HCT116 (cell line): ENCODE results near the gene CDH23. TPM values are rescaled to one million over a fixed set of nuclear protein-coding genes. Genes with fewer than 3 reads are reported as not detected.

Experiments
- ATAC-seq: fragments of 200-7000 bp; cut with Tn5 transposase; 2 replicates; pipeline ENCODE4 v1.9.1; 2020; ENCODE audit warnings: mild to moderate bottlenecking, moderate library complexity
- BruUV-seq: library from RNA; stranded (reverse); fragments of 400-500 nt; replicated peaks from 2 replicates; lab custom pipeline; 2021; lab: Mats Ljungman, UMichigan
- CTCF ChIA-PET: fragments of 300-600 bp; sonication (Branson Sonifier 250); formaldehyde crosslinking; loops from one replicate; lab custom pipeline; 2021; ENCODE audit warnings: antibody characterized with exemption; lab: Charles Lee
- POLR2A ChIA-PET: fragments of 300-600, 350-600 bp; sonication (Branson Sonifier 250); formaldehyde crosslinking; loops from one replicate; lab custom pipeline; 2021; ENCODE audit warnings: antibody characterized with exemption; lab: Charles Lee
- RAD21 ChIA-PET, 2 experiments: fragments of 300-600 bp; sonication (Branson Sonifier 250); formaldehyde crosslinking; loops; one replicate each; lab custom pipeline; 2023; ENCODE audit warnings: low total read pairs in 2 of 2; ENCODE audit not compliant: uncharacterized antibody in 2 of 2, unreplicated experiment in 2 of 2, low non-redundant PET in 1 of 2; lab: Charles Lee
- DNase-seq: peaks from one replicate; pipeline ENCODE4 v3.0.0-alpha.2; 2010; ENCODE audit warnings: low read depth, low spot score
- H2AFZ ChIP-seq: fragments of 200-600 bp; shearing (Covaris generic), sonication (generic); 2 replicates; pipeline ENCODE4 v1.6.1; 2017; ENCODE audit warnings: low read depth, mixed run types, mixed read lengths, antibody characterized with exemption, low read length; ENCODE audit not compliant: poor library complexity, severe bottlenecking
- H3K27ac ChIP-seq: 2 replicates; pipeline ENCODE4 v1.5.1; 2012; ENCODE audit warnings: low read depth, low read length
- H3K27me3 ChIP-seq: fragments of 200-600 bp; sonication (generic); 2 replicates; pipeline ENCODE4 v1.6.1; 2016; ENCODE audit warnings: mixed run types, low read length, mixed read lengths; ENCODE audit not compliant: insufficient read depth
- H3K36me3 ChIP-seq, 2 experiments: fragments of 200-500 bp in 1 of 2; fragments of 200-600 bp in 1 of 2; sonication (Bioruptor generic) in 1 of 2; sonication (generic) in 1 of 2; 2 replicates each; pipeline versions ENCODE4 v1.5.1 to v1.6.1; 2014 to 2016; ENCODE audit warnings: low read length in 2 of 2, inconsistent platforms in 1 of 2, mixed read lengths in 1 of 2, mixed run types in 1 of 2; ENCODE audit not compliant: insufficient read depth in 2 of 2, control insufficient read depth in 1 of 2
- H3K4me1 ChIP-seq, 2 experiments: fragments of 200-600 bp in 1 of 2; sonication (generic) in 1 of 2; 2 replicates each; pipeline versions ENCODE4 v1.5.1 to v1.6.1; 2012 to 2017; ENCODE audit warnings: low read length in 2 of 2, inconsistent platforms in 1 of 2, mild to moderate bottlenecking in 1 of 2, mixed read lengths in 1 of 2, mixed run types in 1 of 2, moderate library complexity in 1 of 2; ENCODE audit not compliant: insufficient read depth in 2 of 2, control insufficient read depth in 1 of 2
- H3K4me2 ChIP-seq: fragments of 200-600 bp; sonication (generic); 2 replicates; pipeline ENCODE4 v1.6.1; 2017; ENCODE audit warnings: mixed run types, low read length, mixed read lengths
- H3K4me3 ChIP-seq, 2 experiments: fragments of 200-600 bp in 1 of 2; sonication (generic) in 1 of 2; replicated peaks in 1 of 2; 2 replicates each; pipeline ENCODE4 v1.5.1; 2011 to 2016; ENCODE audit warnings: low read length in 2 of 2, control low read depth in 1 of 2, low read depth in 1 of 2, mild to moderate bottlenecking in 1 of 2, mixed read lengths in 1 of 2, mixed run types in 1 of 2
- H3K79me2 ChIP-seq: fragments of 200-600 bp; sonication (generic); 2 replicates; pipeline ENCODE4 v1.6.1; 2017; ENCODE audit warnings: mild to moderate bottlenecking, mixed run types, low read length, moderate library complexity, mixed read lengths; ENCODE audit not compliant: insufficient read depth
- H3K9ac ChIP-seq: fragments of 200-600 bp; sonication (generic); 2 replicates; pipeline ENCODE4 v1.6.1; 2016; ENCODE audit warnings: low read length, mixed read lengths
- H3K9me2 ChIP-seq: fragments of 200-600 bp; sonication (generic), shearing (Covaris generic); 2 replicates; pipeline ENCODE4 v1.6.1; 2017; ENCODE audit warnings: mixed run types, mild to moderate bottlenecking, moderate library complexity; ENCODE audit not compliant: insufficient read depth
- H3K9me3 ChIP-seq, 2 experiments: fragments of 200-500 bp in 1 of 2; fragments of 200-600 bp in 1 of 2; sonication (Bioruptor generic) in 1 of 2; sonication (generic) in 1 of 2; 2 replicates each; pipeline ENCODE4 v1.6.1; 2014 to 2017; ENCODE audit warnings: low read length in 2 of 2, mixed read lengths in 2 of 2, inconsistent platforms in 1 of 2, low read depth in 1 of 2, mild to moderate bottlenecking in 1 of 2, mixed run types in 1 of 2, moderate library complexity in 1 of 2; ENCODE audit not compliant: control insufficient read depth in 1 of 2, insufficient read depth in 1 of 2
- H4K20me1 ChIP-seq: fragments of 200-600 bp; sonication (generic), shearing (Covaris generic); 2 replicates; pipeline ENCODE4 v1.6.1; 2017; ENCODE audit warnings: mixed run types, mild to moderate bottlenecking, moderate library complexity; ENCODE audit not compliant: insufficient read depth
- CEBPB ChIP-seq: IDR thresholded peaks from 2 replicates; pipeline ENCODE4 v1.6.1; 2012; ENCODE audit warnings: low read depth
- CTCF ChIP-seq, 3 experiments: fragments of 200-600 bp in 1 of 3; sonication (generic) in 1 of 3; IDR thresholded peaks in 2 of 3; conservative IDR thresholded peaks in 1 of 3; 2 replicates each; pipeline ENCODE4 v1.5.1; 2012 to 2017; ENCODE audit warnings: low read depth in 2 of 3, low read length in 2 of 3, antibody characterized with exemption in 1 of 3, borderline replicate concordance in 1 of 3, control low read depth in 1 of 3, mild to moderate bottlenecking in 1 of 3, mixed read lengths in 1 of 3, mixed run types in 1 of 3, moderate library complexity in 1 of 3; ENCODE audit not compliant: insufficient read depth in 1 of 3
- EGR1 ChIP-seq: IDR thresholded peaks from 2 replicates; pipeline ENCODE4 v1.6.1; 2012; ENCODE audit warnings: low read depth
- ELF1 ChIP-seq: IDR thresholded peaks from 2 replicates; pipeline ENCODE4 v1.6.1; 2012; ENCODE audit warnings: low read depth, borderline replicate concordance
- EZH2 ChIP-seq: fragments of 200-600 bp; sonication (generic); IDR thresholded peaks from 2 replicates; pipeline ENCODE4 v1.6.1; 2017; ENCODE audit warnings: antibody characterized with exemption, mixed run types
- FOSL1 ChIP-seq: IDR thresholded peaks from 2 replicates; pipeline ENCODE4 v1.6.1; 2012; ENCODE audit warnings: low read depth
- JUND ChIP-seq: IDR thresholded peaks from 2 replicates; pipeline ENCODE4 v1.6.1; 2012
- MAX ChIP-seq: IDR thresholded peaks from 2 replicates; pipeline ENCODE4 v1.6.1; 2012
- POLR2A ChIP-seq: IDR thresholded peaks from 2 replicates; pipeline ENCODE4 v1.7.0; 2011; ENCODE audit warnings: borderline replicate concordance; ENCODE audit not compliant: insufficient read depth, insufficient read length; ENCODE audit errors: extremely low read depth
- POLR2AphosphoS5 ChIP-seq: IDR thresholded peaks from 2 replicates; pipeline ENCODE4 v1.6.1; 2011; ENCODE audit warnings: mild to moderate bottlenecking, low read depth, low read length, moderate library complexity
- REST ChIP-seq: IDR thresholded peaks from 2 replicates; pipeline ENCODE4 v1.6.1; 2012; ENCODE audit warnings: low read depth
- SIN3A ChIP-seq: IDR thresholded peaks from 2 replicates; pipeline ENCODE4 v1.6.1; 2012; ENCODE audit warnings: low read depth
- SP1 ChIP-seq: IDR thresholded peaks from 2 replicates; pipeline ENCODE4 v1.6.1; 2012; ENCODE audit warnings: low read depth
- SRF ChIP-seq: IDR thresholded peaks from 2 replicates; pipeline ENCODE4 v1.6.1; 2012; ENCODE audit warnings: low read depth
- TCF7L2 ChIP-seq: IDR thresholded peaks from 2 replicates; pipeline ENCODE4 v1.7.0; 2011; ENCODE audit warnings: borderline replicate concordance, inconsistent platforms; ENCODE audit not compliant: insufficient read depth, insufficient read length; ENCODE audit errors: extremely low read depth
- YY1 ChIP-seq: IDR thresholded peaks from 2 replicates; pipeline ENCODE4 v1.6.1; 2011; ENCODE audit warnings: low read length, low read depth, moderate library complexity, mild to moderate bottlenecking; ENCODE audit not compliant: insufficient replicate concordance; ENCODE audit errors: extremely low read depth
- intact Hi-C: fragments of 100-400 bp; cut with micrococcal nuclease; formaldehyde crosslinking; loops from 2 replicates; pipeline ENCODE4 v1.10.0; 2022
- total RNA-seq: library from RNA; stranded (reverse); gene quantifications from one replicate; pipeline ENCODE4 v1.2.1, GENCODE V29; 2021; ENCODE audit not compliant: unreplicated experiment

The CDH23 gene
- total RNA-seq, 1 experiment from 2014 or later: not detected

- no peak for DNase-seq
- POLR2A ChIA-PET: no interaction called here
- no TSS peak for BruUV-seq
- no peaks in the 10 kb centered on the region for H3K27me3 ChIP-seq
- RAD21 ChIA-PET: no interaction called here
- H3K4me2 ChIP-seq: no peak overlapping the region
- intact Hi-C loops: no loop called here
- no peaks in the 10 kb centered on the region; the same call in 1 of the 2 replicates for H4K20me1 ChIP-seq
- H3K9me3 ChIP-seq: no peaks in the 10 kb centered on the region
- H3K27ac ChIP-seq: no peak overlapping the region
- H2AFZ ChIP-seq: no peak overlapping the region
- TF ChIP-seq MAX (no peak), SIN3A (no peak), SP1 (no peak), YY1 (no peak)
- TF ChIP-seq, all 23 proteins: peak for 0
- H3K9ac ChIP-seq: no peak overlapping the region
- no peak overlapping the region for H3K4me3 ChIP-seq
- peaks cover 19% of the 10 kb centered on the region for H3K79me2 ChIP-seq
- CTCF ChIA-PET: no interaction called here
- peaks cover 4 to 20% of the 10 kb centered on the region in 2 experiments; a peak in 3 of 4 replicates for H3K4me1 ChIP-seq
- H3K36me3 ChIP-seq: no peaks in the 10 kb centered on the region
- no peaks in the 10 kb centered on the region for H3K9me2 ChIP-seq
- ATAC-seq: no peak
Measured at GRCh38 chr10:71854031-71854430, 457.3 kb downstream of the CDH23 start.

- H3K36me3 ChIP-seq: no peaks in the 10 kb centered on the region
- no peaks in the 10 kb centered on the region for H3K27me3 ChIP-seq
- H3K9me2 ChIP-seq: no peaks in the 10 kb centered on the region
- H3K4me2 ChIP-seq: no peak overlapping the region
- CTCF ChIA-PET: no interaction called here
- no TSS peak for BruUV-seq
- no peaks in the 10 kb centered on the region for H4K20me1 ChIP-seq
- H3K4me1 ChIP-seq: peaks cover 23 to 32% of the 10 kb centered on the region in 2 experiments
- no peak overlapping the region for H3K9ac ChIP-seq
- H3K9me3 ChIP-seq: no peaks in the 10 kb centered on the region
- no peak overlapping the region for H3K27ac ChIP-seq
- no peak overlapping the region for H2AFZ ChIP-seq
- POLR2A ChIA-PET: interaction anchor here (0.7 kb wide), 1 partner anchor 45 kb away, joined by 3 read pairs; no protein-coding TSS in a partner anchor
- no peak for ATAC-seq
- H3K79me2 ChIP-seq: no peaks in the 10 kb centered on the region
- RAD21 ChIA-PET: no interaction called here
- DNase-seq: no peak
- H3K4me3 ChIP-seq: no peak overlapping the region
- intact Hi-C loops: no loop called here
- TF ChIP-seq CTCF (IDR thresholded peaks at IDR 0.05 in 2 of 3, conservative IDR thresholded peaks at IDR 0.05 in 1 of 3; ENCODE audit: borderline replicate concordance in 1 of 3, insufficient read depth in 1 of 3, low read depth in 2 of 3, low read length in 2 of 3) (no peak), POLR2AphosphoS5 (no peak), SP1 (no peak), SRF (no peak), SIN3A (no peak), POLR2A (no peak), JUND (no peak), CEBPB (no peak), YY1 (no peak), EZH2 (no peak), ELF1 (no peak), TCF7L2 (no peak), FOSL1 (no peak), EGR1 (no peak), MAX (no peak), REST (no peak)
Measured at GRCh38 chr10:71856619-71857018, 459.9 kb downstream of the CDH23 start.
